H1 (cell line): ENCODE results near the gene PSMB1. TPM values are rescaled to one million over a fixed set of nuclear protein-coding genes. Genes with fewer than 3 reads are reported as not detected.

Source experiments
- BACH1 ChIP-seq: IDR thresholded peaks from 2 replicates; pipeline ENCODE4 v1.6.1; 2012; ENCODE audit warnings: low read length, improper control_type of control experiment
- CHD7 ChIP-seq: fragments of 300-600 bp; sonication (generic); IDR thresholded peaks from 2 replicates; pipeline ENCODE4 v1.7.1; 2012; ENCODE audit warnings: low read length, moderate library complexity, mild to moderate bottlenecking, inconsistent platforms; ENCODE audit not compliant: insufficient replicate concordance
- EZH2 ChIP-seq: fragments of 200-600 bp; sonication (generic); IDR thresholded peaks from 2 replicates; pipeline ENCODE4 v1.7.1; 2012; ENCODE audit warnings: low read depth, mild to moderate bottlenecking, moderate library complexity, low read length, inconsistent platforms; ENCODE audit not compliant: severe bottlenecking
- GABPA ChIP-seq: IDR thresholded peaks from 2 replicates; pipeline ENCODE4 v1.6.1; 2011; ENCODE audit warnings: mild to moderate bottlenecking, low read length, moderate library complexity, borderline replicate concordance; ENCODE audit not compliant: insufficient read depth
- GTF2F1 ChIP-seq: IDR thresholded peaks from 2 replicates; pipeline ENCODE4 v1.6.1; 2012; ENCODE audit warnings: low read depth, low read length, improper control_type of control experiment, borderline replicate concordance
- KDM5A ChIP-seq: fragments of 200-600 bp; IDR thresholded peaks from 2 replicates; pipeline ENCODE4 v1.7.1; 2012; ENCODE audit warnings: mild to moderate bottlenecking, low read length, inconsistent platforms, mixed read lengths
- RXRA ChIP-seq: IDR thresholded peaks from 2 replicates; pipeline ENCODE4 v1.6.1; 2011; ENCODE audit warnings: low read depth, mild to moderate bottlenecking, low read length, moderate library complexity; ENCODE audit not compliant: insufficient read depth
- SIRT6 ChIP-seq: IDR thresholded peaks from one replicate; pipeline ENCODE4 v1.7.1; 2012; ENCODE audit warnings: low read length, inconsistent platforms
- SUZ12 ChIP-seq: fragments of 200-600 bp; sonication (generic); IDR thresholded peaks from 2 replicates; pipeline ENCODE4 v1.6.1; 2012; ENCODE audit warnings: mild to moderate bottlenecking, inconsistent platforms, low read length, moderate library complexity, mixed read lengths
- TEAD4 ChIP-seq: IDR thresholded peaks from 2 replicates; pipeline ENCODE4 v1.6.1; 2012; ENCODE audit warnings: low read depth, low read length, inconsistent platforms, mixed read lengths
- polyA plus RNA-seq, 7 experiments: library from polyadenylated mRNA; depleted of rRNA in 3 of 7; stranded (reverse) in 5 of 7; unstranded in 2 of 7; fragments of >200 nt in 5 of 7; fragments of 200-250 nt in 2 of 7; gene quantifications; 1 replicate in 5 of 7; 2 replicates in 1 of 7; 4 replicates in 1 of 7; pipeline versions ENCODE4 v1.2.1 to v1.2.3, GENCODE V29; 2011 to 2013; ENCODE audit warnings: missing spikeins in 2 of 7, mixed read lengths in 2 of 7
- total RNA-seq: library from RNA; stranded (reverse); fragmentation: NEBNext Ultra II Directional; extraction: Animal tissue kit (Norgen Biotek cat#: 25700); gene quantifications from 2 replicates; pipeline ENCODE4 v1.2.1, GENCODE V29; 2021

Gene PSMB1
- total and polyA plus RNA-seq, 2 of the 8 experiments (the other 6 are each of a cell fraction or from before 2014, with no cell fraction given), result 237 to 609 TPM

- TF ChIP-seq CHD7 (no peak), GTF2F1 (no peak), GABPA (peak; percentile 95), BACH1 (peak; percentile 51; the same call in 1 of the 2 replicates), TEAD4 (no peak), RXRA (no peak), KDM5A (no peak; the same call in none of the 2 replicates), EZH2 (no peak), SUZ12 (no peak), SIRT6 (no peak)
Observed at GRCh38 chr6:170584181-170584953, 31.3 kb upstream of the PSMB1 start, which contains the start of gene PDCD2 (continued).
